ENCODE data around the gene NTRK3. TPM values are rescaled to one million over a fixed set of nuclear protein-coding genes. Genes with fewer than 3 reads are reported as not detected.

The NTRK3 gene
- polyA plus RNA-seq, 1 donor (not counting 4 experiments of a cell fraction or from before 2014, with no cell fraction given) = not detected

GRCh38 chr15:88077296-88078020 lies 179.1 kb downstream of the NTRK3 start:
- Histone ChIP-seq H3K4me2 (ENCODE audit: control insufficient read depth, extremely low read depth, insufficient read depth, low read depth, low read length) (no peak overlapping the region), H3K27ac (ENCODE audit: control insufficient read depth, insufficient read depth, low read length) (no peak overlapping the region), H4K20me1 (ENCODE audit: control insufficient read depth, extremely low read depth, insufficient read depth, low read length) (no peaks in the 10 kb centered on the region), H3K9me3 (ENCODE audit: control insufficient read depth, low read depth, low read length) (no peaks in the 10 kb centered on the region), H3K9ac (ENCODE audit: control insufficient read depth, extremely low read depth, insufficient read depth, low read length) (no peak overlapping the region), H3K36me3 (ENCODE audit: control insufficient read depth in 2 of 2, extremely low read depth in 1 of 2, insufficient read depth in 2 of 2, low read length in 2 of 2) (no peaks in the 10 kb centered on the region), H3K4me1 (ENCODE audit: control insufficient read depth, extremely low read depth, insufficient read depth, low read length) (no peaks in the 10 kb centered on the region), H3K4me3 (ENCODE audit: control insufficient read depth in 2 of 3, extremely low read depth in 1 of 3, insufficient read depth in 2 of 3, low read depth in 1 of 3, low read length in 3 of 3) (no peak overlapping the region), H3K79me2 (ENCODE audit: control insufficient read depth, insufficient read depth, low read length) (no peaks in the 10 kb centered on the region), H2AFZ (ENCODE audit: control insufficient read depth, low read length) (no peak overlapping the region), H3K27me3 (ENCODE audit: control insufficient read depth, extremely low read depth, insufficient read depth, low read length) (no peaks in the 10 kb centered on the region), H3K9me1 (ENCODE audit: control insufficient read depth, extremely low read depth, insufficient read depth, low read length) (no peaks in the 10 kb centered on the region)
- DNase-seq (ENCODE audit: low read depth, low spot score) (no peak), FAIRE-seq (no peak)
- no peak for TF ChIP-seq EZH2 (IDR thresholded peaks at IDR 0.05; ENCODE audit: low read length)
- TF ChIP-seq CTCF (optimal IDR thresholded peaks at IDR 0.05 in 1 of 3, IDR thresholded peaks at IDR 0.05 in 1 of 3, conservative IDR thresholded peaks at IDR 0.05 in 1 of 3; ENCODE audit: extremely low read depth in 1 of 3, insufficient read depth in 2 of 3, low read length in 3 of 3) = no peak
- dilution Hi-C loops (cut with MboI; ENCODE audit: extremely low pct_ligation_motif_present, low sequenced_read_pairs) = no loop called here

- H3K9me1 ChIP-seq (ENCODE audit: control insufficient read depth, extremely low read depth, insufficient read depth, low read length) = no peaks in the 10 kb centered on the region
- H3K9me3 ChIP-seq (ENCODE audit: control insufficient read depth, low read depth, low read length) = no peaks in the 10 kb centered on the region
- H3K27ac ChIP-seq (ENCODE audit: control insufficient read depth, insufficient read depth, low read length) = no peak overlapping the region
- H3K4me2 ChIP-seq (ENCODE audit: control insufficient read depth, extremely low read depth, insufficient read depth, low read depth, low read length) = no peak overlapping the region
- H3K79me2 ChIP-seq (ENCODE audit: control insufficient read depth, insufficient read depth, low read length) = no peaks in the 10 kb centered on the region
- DNase-seq (ENCODE audit: low read depth, low spot score) (no peak), FAIRE-seq (no peak)
- no peaks in the 10 kb centered on the region for H3K4me1 ChIP-seq (ENCODE audit: control insufficient read depth, extremely low read depth, insufficient read depth, low read length)
- H2AFZ ChIP-seq (ENCODE audit: control insufficient read depth, low read length) = no peak overlapping the region
- no peaks in the 10 kb centered on the region for H3K36me3 ChIP-seq (ENCODE audit: control insufficient read depth in 2 of 2, extremely low read depth in 1 of 2, insufficient read depth in 2 of 2, low read length in 2 of 2)
- TF ChIP-seq CTCF (optimal IDR thresholded peaks at IDR 0.05 in 1 of 3, IDR thresholded peaks at IDR 0.05 in 1 of 3, conservative IDR thresholded peaks at IDR 0.05 in 1 of 3; ENCODE audit: extremely low read depth in 1 of 3, insufficient read depth in 2 of 3, low read length in 3 of 3) (no peak), EZH2 (IDR thresholded peaks at IDR 0.05; ENCODE audit: low read length) (no peak)
- H4K20me1 ChIP-seq (ENCODE audit: control insufficient read depth, extremely low read depth, insufficient read depth, low read length) = no peaks in the 10 kb centered on the region
- no peaks in the 10 kb centered on the region for H3K27me3 ChIP-seq (ENCODE audit: control insufficient read depth, extremely low read depth, insufficient read depth, low read length)
- H3K9ac ChIP-seq (ENCODE audit: control insufficient read depth, extremely low read depth, insufficient read depth, low read length) = no peak overlapping the region
- no peak overlapping the region for H3K4me3 ChIP-seq (ENCODE audit: control insufficient read depth in 2 of 3, extremely low read depth in 1 of 3, insufficient read depth in 2 of 3, low read depth in 1 of 3, low read length in 3 of 3)
- dilution Hi-C loops (cut with MboI; ENCODE audit: extremely low pct_ligation_motif_present, low sequenced_read_pairs) = no loop called here
Observed at GRCh38 chr15:88076328-88076727, 180.2 kb downstream of the NTRK3 start.
